Glutamatergic neuron (in vitro differentiated cells): Measurements from ENCODE around the gene TOM1L1. TPM values are rescaled to one million over a fixed set of nuclear protein-coding genes. Genes with fewer than 3 reads are reported as not detected.
A peak's percentile ranks its signal among the peaks of the same experiment; 100 is the strongest.

Experiments used
- DNase-seq: peaks from one replicate; pipeline ENCODE4 v3.0.0; 2022
- H3K27ac Mint-ChIP-seq: one replicate; pipeline ENCODE4 v1.8.0; 2020; ENCODE audit warnings: mild to moderate bottlenecking, mixed read lengths, inconsistent platforms; ENCODE audit not compliant: unreplicated experiment
- H3K27me3 Mint-ChIP-seq: one replicate; pipeline ENCODE4 v1.8.0; 2020; ENCODE audit warnings: mild to moderate bottlenecking, moderate library complexity, mixed read lengths, inconsistent platforms; ENCODE audit not compliant: unreplicated experiment
- H3K36me3 Mint-ChIP-seq: one replicate; pipeline ENCODE4 v1.8.0; 2020; ENCODE audit warnings: mild to moderate bottlenecking, mixed read lengths, inconsistent platforms; ENCODE audit not compliant: unreplicated experiment
- H3K4me1 Mint-ChIP-seq: one replicate; pipeline ENCODE4 v1.8.0; 2020; ENCODE audit warnings: mild to moderate bottlenecking, low read depth, mixed read lengths, inconsistent platforms; ENCODE audit not compliant: unreplicated experiment
- H3K4me3 Mint-ChIP-seq: one replicate; pipeline ENCODE4 v1.8.0; 2020; ENCODE audit warnings: mild to moderate bottlenecking, mixed read lengths, inconsistent platforms; ENCODE audit not compliant: unreplicated experiment
- H3K9me3 Mint-ChIP-seq: one replicate; pipeline ENCODE4 v1.8.0; 2020; ENCODE audit warnings: mild to moderate bottlenecking, moderate library complexity, mixed read lengths, inconsistent platforms; ENCODE audit not compliant: unreplicated experiment
- long read RNA-seq: library from polyadenylated mRNA; unstranded; transcript quantifications from one replicate; pipeline ENCODE4 v2.0.0, GENCODE V29; 2020; ENCODE audit not compliant: unreplicated experiment
- total RNA-seq: library from RNA; stranded (reverse); fragmentation: NEBNext Ultra II Directional; extraction: Animal tissue kit (Norgen Biotek cat#: 25700); gene quantifications from one replicate; pipeline ENCODE4 v1.2.1, GENCODE V29; 2021; ENCODE audit not compliant: unreplicated experiment
- TF ChIP-seq, protein P1 (sequence below): fragments of 200-600 bp; sonication (generic); IDR thresholded peaks from one replicate; pipeline ENCODE4 v1.5.0; 2021; ENCODE audit not compliant: partially characterized antibody, unreplicated experiment

TOM1L1 gene
- total RNA-seq = 6.4 TPM
- long read RNA-seq, partial matches to known transcripts = 0 of 11 reads
- long read RNA-seq, other reads (novel, unspliced or antisense) = 9 of 11 reads

GRCh38 chr17:54900457-54901229 lies at the start of gene TOM1L1:
Gene TOM1L1, plus strand, starts transcription at chr17:54900852. Its CDS starts 14 bp downstream, at chr17:54900866.
- Mint-ChIP-seq H3K27ac (peak within 1 kb of the TSS; percentile 71), H3K4me1 (peaks cover 5% of the 10 kb centered on the region), H3K27me3 (no peaks in the 10 kb centered on the region), H3K9me3 (peaks cover 9% of the 10 kb centered on the region), H3K36me3 (no peaks in the 10 kb centered on the region), H3K4me3 (peak within 1 kb of the TSS; percentile 92)
- peak; percentile 80 for DNase-seq
- TF ChIP-seq, protein P1, sequence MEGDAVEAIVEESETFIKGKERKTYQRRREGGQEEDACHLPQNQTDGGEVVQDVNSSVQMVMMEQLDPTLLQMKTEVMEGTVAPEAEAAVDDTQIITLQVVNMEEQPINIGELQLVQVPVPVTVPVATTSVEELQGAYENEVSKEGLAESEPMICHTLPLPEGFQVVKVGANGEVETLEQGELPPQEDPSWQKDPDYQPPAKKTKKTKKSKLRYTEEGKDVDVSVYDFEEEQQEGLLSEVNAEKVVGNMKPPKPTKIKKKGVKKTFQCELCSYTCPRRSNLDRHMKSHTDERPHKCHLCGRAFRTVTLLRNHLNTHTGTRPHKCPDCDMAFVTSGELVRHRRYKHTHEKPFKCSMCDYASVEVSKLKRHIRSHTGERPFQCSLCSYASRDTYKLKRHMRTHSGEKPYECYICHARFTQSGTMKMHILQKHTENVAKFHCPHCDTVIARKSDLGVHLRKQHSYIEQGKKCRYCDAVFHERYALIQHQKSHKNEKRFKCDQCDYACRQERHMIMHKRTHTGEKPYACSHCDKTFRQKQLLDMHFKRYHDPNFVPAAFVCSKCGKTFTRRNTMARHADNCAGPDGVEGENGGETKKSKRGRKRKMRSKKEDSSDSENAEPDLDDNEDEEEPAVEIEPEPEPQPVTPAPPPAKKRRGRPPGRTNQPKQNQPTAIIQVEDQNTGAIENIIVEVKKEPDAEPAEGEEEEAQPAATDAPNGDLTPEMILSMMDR = no peak

- TF ChIP-seq, protein P1 = no peak
- Mint-ChIP-seq H3K36me3 (no peaks in the 10 kb centered on the region), H3K4me3 (no peak overlapping the region), H3K27ac (no peak overlapping the region), H3K4me1 (no peaks in the 10 kb centered on the region), H3K9me3 (no peaks in the 10 kb centered on the region), H3K27me3 (peaks cover 1% of the 10 kb centered on the region)
- no peak for DNase-seq
Measured at GRCh38 chr17:54859187-54859586, 41.5 kb upstream of the TOM1L1 start.

DNA sequence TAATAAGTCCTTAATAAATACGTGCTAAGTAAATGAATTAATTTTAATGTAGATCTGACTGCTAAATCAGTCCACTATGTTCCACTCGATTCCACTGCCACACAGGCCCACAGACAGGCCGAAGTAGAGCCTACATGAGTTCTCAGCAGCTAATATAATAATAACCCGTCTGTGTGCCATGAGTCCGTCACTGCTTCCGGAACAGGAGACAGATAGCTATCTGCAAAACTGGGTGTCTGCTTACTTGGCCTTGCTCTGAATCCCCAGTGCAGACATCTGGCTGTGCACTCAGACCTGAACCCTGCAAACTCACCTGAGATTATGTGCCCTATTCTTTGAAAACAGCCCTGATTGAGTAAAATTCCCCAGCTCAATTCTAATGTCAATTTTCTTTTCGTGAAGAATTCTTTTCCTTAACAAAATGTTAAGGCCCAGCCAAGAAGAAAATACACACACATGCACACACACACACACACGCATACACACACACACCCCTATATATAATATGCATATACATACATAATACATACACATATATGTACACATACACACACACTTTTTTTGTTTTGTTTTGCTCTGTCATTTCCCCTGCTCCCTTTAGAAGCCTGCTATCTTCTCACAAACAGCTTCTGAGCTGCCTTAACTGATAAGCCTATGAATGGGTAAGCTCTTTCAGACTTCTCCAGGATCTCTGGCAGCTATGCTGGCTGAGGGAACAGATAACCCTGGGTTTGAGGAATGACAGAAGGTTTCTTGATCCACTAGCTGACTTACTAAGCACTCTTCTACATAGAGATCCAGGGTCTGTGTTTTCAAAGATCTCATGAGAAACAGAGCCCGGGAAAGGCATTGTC lies 39.8 kb upstream of the TOM1L1 start:
- no peak overlapping the region for H3K27ac Mint-ChIP-seq
- H3K27me3 Mint-ChIP-seq = peaks cover 1% of the 10 kb centered on the region
- no peak for DNase-seq
- no peaks in the 10 kb centered on the region for H3K9me3 Mint-ChIP-seq
- no peaks in the 10 kb centered on the region for H3K36me3 Mint-ChIP-seq
- TF ChIP-seq, protein P1 = no peak
- no peak overlapping the region for H3K4me3 Mint-ChIP-seq
- no peaks in the 10 kb centered on the region for H3K4me1 Mint-ChIP-seq

GRCh38 chr17:54861471-54861983 lies 39.1 kb upstream of the TOM1L1 start:
- H3K4me1 Mint-ChIP-seq = no peaks in the 10 kb centered on the region
- no peaks in the 10 kb centered on the region for H3K9me3 Mint-ChIP-seq
- H3K4me3 Mint-ChIP-seq = no peak overlapping the region
- DNase-seq = no peak
- no peaks in the 10 kb centered on the region for H3K36me3 Mint-ChIP-seq
- TF ChIP-seq, protein P1 = no peak
- peaks cover 1% of the 10 kb centered on the region for H3K27me3 Mint-ChIP-seq
- no peak overlapping the region for H3K27ac Mint-ChIP-seq
